Germinal center (tissue), 1 donor: ENCODE results near the gene TBC1D13.
"Not testable (repeated sequence)": the region's sequence is repeated elsewhere in the genome, so short reads cannot be mapped to it uniquely, and the experiment has no call there.

Experiments
- DNase-seq: peaks from one replicate; pipeline ENCODE4 v3.0.0; 2012; ENCODE audit warnings: mixed read lengths, low spot score

Gene TBC1D13

GRCh38 chr9:128821584-128822406, 34.7 kb downstream of the TBC1D13 start:
- no peak for DNase-seq

GRCh38 chr9:128822407-128823042, 35.5 kb downstream of the TBC1D13 start:
- DNase-seq, result no peak

GRCh38 chr9:128823362-128823902, 36.4 kb downstream of the TBC1D13 start:
- DNase-seq, result no peak

GRCh38 chr9:128823903-128824406, 36.9 kb downstream of the TBC1D13 start:
- no peak for DNase-seq

- DNase-seq, result no peak
Measured at GRCh38 chr9:128824911-128825310, 37.9 kb downstream of the TBC1D13 start.

- no peak for DNase-seq
Measured at GRCh38 chr9:128825923-128826700, 39.1 kb downstream of the TBC1D13 start.

- no peak for DNase-seq
Measured at GRCh38 chr9:128828267-128828666, 41.2 kb downstream of the TBC1D13 start.

GRCh38 chr9:128828719-128829452, 41.8 kb downstream of the TBC1D13 start:
- peak; percentile 14 for DNase-seq

- DNase-seq, result peak; percentile 99
Measured at GRCh38 chr9:128829477-128830251, 42.6 kb downstream of the TBC1D13 start, which contains the start of gene SPOUT1. Gene SPOUT1 (minus strand): TSS chr9:128829794. CDS start chr9:128829780, 14 bp downstream.

GRCh38 chr9:128833696-128834095, 46.6 kb downstream of the TBC1D13 start:
- no peak for DNase-seq

GRCh38 chr9:128835246-128836210, 48.5 kb downstream of the TBC1D13 start:
- peak; percentile 1 for DNase-seq

GRCh38 chr9:128836509-128837145, 49.6 kb downstream of the TBC1D13 start:
- no peak for DNase-seq

- DNase-seq, result peak; percentile 3
Measured at GRCh38 chr9:128838338-128838737, 51.3 kb downstream of the TBC1D13 start.

- no peak for DNase-seq
Measured at GRCh38 chr9:128840524-128840923, 53.5 kb downstream of the TBC1D13 start.

GRCh38 chr9:128841694-128842492, 54.8 kb downstream of the TBC1D13 start:
- DNase-seq, result no peak

GRCh38 chr9:128843171-128843570, 56.1 kb downstream of the TBC1D13 start:
- DNase-seq, result not testable (repeated sequence)

- no peak for DNase-seq
Measured at GRCh38 chr9:128845186-128845931, 58.3 kb downstream of the TBC1D13 start.
